CD4-positive, alpha-beta T cell treated with Interleukin-10 for 1 hour (primary cell): ENCODE data around the gene TIMP3.
"Not testable (repeated sequence)": the region's sequence is repeated elsewhere in the genome, so short reads cannot be mapped to it uniquely, and the experiment has no call there.

ENCODE experiments used
- DNase-seq: peaks from one replicate; pipeline ENCODE4 v3.0.0-alpha.2; 2020

The TIMP3 gene

DNA sequence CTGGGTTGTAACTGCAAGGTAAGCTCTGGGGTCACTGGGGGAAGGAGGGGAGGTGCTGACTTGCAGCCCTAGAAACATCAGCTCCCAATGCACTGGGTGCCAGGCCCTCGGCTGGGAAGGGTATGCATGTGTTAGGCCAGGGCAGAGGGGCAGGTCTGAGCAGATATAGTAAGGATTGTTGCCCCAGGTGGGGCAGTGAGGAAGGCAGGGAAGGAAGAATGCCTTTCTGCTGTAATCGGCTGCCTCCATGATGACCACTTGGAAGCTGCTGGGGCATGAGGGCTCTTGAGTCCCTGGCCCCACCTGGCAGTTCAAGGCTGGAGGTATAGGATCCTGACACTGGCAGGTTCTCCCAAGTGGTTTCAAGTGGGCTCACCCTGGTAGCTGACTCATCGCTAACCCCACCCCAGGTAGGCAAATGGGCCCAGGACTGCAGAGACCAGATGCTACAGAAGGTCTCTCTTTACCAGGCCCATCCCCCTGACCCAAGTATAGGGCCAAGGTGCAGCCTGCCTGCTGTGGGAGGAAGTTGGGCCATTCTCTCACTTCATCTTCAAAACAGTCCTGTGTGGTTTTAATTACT, 56.7 kb downstream of the TIMP3 start:
- no peak for DNase-seq

DNA sequence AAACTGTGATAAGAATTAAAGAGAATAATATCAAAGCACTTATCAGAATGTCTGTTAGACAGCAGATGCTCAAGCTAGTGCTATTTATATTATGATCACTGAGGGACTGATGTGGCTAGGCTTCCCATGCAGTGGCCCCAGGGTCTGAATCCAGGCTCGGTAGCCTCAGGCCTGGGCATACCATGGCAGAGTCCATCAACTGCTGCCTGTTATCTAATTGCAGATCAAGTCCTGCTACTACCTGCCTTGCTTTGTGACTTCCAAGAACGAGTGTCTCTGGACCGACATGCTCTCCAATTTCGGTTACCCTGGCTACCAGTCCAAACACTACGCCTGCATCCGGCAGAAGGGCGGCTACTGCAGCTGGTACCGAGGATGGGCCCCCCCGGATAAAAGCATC, 57.5 kb downstream of the TIMP3 start:
- no peak for DNase-seq

DNA sequence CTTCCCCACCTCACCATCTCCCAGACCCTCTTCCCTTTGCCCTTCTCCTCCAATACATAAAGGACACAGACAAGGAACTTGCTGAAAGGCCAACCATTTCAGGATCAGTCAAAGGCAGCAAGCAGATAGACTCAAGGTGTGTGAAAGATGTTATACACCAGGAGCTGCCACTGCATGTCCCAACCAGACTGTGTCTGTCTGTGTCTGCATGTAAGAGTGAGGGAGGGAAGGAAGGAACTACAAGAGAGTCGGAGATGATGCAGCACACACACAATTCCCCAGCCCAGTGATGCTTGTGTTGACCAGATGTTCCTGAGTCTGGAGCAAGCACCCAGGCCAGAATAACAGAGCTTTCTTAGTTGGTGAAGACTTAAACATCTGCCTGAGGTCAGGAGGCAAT, 58.2 kb downstream of the TIMP3 start:
- DNase-seq: no peak

DNA sequence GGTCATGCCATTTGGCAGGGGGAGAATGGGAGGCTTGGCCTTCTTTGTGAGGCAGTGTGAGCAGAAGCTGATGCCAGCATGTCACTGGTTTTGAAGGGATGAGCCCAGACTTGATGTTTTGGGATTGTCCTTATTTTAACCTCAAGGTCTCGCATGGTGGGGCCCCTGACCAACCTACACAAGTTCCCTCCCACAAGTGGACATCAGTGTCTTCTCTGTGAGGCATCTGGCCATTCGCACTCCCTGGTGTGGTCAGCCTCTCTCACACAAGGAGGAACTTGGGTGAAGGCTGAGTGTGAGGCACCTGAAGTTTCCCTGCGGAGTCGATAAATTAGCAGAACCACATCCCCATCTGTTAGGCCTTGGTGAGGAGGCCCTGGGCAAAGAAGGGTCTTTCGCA, 59.8 kb downstream of the TIMP3 start:
- no peak for DNase-seq

DNA sequence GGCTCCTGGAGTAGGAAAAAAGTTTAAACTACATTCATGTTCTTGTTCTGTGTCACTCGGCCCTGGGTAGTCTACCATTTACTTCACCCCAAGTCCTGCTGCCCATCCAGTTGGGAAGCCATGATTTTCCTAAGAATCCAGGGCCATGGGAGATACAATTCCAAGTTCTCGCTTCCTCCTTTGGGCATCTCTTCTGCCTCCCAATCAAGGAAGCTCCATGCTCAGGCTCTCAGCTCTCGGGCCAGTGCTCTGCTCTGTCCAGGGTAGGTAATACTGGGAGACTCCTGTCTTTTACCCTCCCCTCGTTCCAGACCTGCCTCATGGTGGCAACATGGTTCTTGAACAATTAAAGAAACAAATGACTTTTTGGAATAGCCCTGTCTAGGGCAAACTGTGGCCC, 60.6 kb downstream of the TIMP3 start:
- no peak for DNase-seq

DNA sequence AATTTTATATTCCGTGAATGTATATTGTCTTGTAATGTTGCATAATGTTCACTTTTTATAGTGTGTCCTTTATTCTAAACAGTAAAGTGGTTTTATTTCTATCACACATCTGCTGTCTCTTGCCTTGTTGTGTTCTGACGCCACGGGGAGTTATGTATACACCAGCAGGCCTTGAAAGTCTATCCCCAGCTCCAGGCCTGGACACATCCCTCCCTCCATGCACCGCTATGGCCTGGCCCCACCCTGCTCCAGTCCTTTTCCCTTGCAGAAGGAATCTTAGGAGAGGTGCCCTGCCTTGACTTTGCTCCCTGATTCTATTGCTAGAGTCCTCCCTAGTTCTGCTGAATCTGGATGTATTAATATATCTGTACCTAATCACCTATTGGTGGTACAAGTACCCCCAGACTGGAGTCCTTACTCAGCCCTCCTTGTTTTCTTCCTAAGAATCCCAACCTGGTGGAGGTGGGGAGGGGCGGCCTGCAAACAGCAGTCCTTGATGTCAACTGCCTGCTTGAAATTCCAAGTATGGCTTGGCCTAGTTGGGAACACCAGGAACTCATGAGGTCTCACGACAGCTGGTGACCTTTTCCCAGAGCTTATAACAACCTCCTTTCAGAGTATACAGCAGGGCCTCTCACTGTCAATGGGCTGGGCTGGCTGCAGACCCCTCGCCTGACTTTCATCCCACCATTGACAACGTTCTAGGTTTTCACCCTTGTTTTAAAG, 61.6 kb downstream of the TIMP3 start:
- no peak for DNase-seq

DNA sequence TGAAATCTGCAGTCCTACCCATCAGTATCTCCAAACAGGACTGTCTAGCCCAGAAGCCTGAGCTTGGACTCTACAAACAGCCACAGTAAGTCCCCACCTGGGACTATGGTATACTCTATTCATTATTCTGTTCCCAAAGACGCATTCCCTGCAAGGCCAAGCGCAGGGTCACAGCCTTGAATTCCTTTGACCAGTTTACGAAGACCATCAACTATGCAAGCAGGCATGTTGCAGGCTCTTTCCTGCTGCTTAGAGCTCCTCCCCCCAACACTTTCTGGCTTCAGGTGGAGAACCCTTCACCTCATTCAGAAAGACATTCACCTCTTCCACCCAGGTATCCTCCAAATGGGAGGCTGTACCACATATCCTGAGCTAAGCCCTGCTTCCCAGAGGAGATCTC, 62.5 kb downstream of the TIMP3 start:
- no peak for DNase-seq

DNA sequence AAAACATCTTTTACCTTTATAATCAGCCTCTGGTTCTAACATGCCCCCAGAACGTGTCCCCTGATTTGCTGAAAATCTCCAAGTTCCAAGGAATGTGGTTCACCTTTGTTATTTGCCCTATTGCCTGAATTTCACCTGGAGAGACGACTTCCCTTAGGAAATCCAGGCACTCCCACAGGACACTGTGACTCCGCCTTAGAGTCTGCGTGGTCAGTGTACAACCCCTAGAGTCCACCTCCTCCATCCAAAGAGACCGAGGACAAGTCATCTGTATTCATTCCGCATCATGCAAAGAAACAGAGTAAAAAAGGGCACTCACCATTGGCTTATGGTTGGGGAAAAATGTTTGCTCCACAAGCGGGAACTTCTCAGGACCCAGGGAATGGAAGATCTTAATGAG, 63.1 kb downstream of the TIMP3 start:
- DNase-seq: no peak

DNA sequence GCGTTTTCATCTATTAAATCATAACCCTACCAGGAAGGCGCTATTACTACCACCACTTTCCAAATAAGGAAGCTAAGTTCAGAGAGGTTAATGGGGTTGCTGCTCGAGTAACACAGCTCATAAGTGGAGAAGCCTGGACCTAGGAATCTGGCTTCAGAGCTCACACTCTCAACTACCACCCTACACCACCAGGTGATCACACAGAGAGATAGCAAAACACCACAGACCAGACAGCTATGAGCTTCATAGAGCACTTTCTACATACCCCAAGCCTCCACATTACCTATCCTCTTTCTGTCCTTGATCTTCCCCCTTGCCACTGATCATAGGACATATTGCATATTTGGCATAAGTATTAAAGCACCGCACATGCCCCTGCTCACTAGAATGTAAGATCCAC, 65.4 kb downstream of the TIMP3 start:
- no peak for DNase-seq

DNA sequence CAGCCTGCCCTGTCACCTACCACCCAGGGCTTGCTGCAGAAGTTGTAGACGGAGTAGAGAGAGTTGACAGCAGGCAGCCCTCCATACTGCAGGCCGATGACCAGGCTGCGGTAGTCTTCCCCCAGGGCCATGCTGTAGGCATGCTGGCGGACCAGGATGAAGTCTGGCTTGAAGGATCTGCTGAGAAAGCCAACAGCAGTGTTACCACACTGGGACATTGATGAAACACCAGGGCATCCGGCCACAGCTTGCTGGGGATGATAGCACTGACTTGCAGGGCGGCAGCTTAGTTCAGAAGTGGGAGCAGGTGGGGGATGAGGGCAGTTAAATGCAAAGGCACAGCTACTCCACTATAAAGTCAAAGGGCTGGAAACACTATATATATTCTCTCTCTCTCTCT, 67.4 kb downstream of the TIMP3 start:
- DNase-seq: no peak

DNA sequence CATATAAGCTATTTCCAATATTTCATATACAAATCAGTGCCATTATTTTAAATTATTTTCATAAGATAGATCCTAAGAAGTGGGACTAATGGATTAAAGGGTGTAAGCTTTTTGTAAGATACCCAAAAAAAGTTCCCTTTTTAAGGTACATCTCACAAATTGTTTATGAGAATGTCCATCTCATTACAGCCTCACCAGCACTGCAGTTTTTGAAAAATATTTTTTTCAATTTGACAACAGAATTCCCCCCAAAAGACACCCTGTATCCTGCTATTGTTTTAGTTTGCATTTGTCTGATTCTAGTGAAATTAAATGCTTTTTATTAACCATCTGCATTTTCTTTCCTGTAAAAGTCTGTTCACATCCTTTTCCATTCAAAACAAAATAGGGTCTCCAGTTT, 69.0 kb downstream of the TIMP3 start:
- DNase-seq: no peak

DNA sequence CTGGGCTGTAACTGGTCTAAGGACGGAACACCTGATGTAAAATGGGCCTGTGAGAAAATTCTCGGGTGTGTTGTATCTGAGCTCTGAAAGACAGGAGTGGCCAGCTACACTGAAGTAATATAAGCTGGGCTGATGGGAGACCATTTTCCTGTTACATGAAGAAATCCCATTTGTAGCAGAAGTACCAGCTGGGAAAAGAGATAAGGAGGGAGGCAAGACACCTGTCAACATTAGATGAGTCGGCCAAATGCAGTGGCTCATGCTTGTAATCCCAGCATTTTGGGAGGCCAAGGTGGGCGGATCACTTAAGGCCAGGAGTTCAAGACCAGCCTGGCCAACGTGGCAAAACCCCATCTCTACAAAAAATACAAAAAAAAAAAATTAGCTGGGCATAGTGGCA, 72.1 kb downstream of the TIMP3 start:
- not testable (repeated sequence) for DNase-seq

DNA sequence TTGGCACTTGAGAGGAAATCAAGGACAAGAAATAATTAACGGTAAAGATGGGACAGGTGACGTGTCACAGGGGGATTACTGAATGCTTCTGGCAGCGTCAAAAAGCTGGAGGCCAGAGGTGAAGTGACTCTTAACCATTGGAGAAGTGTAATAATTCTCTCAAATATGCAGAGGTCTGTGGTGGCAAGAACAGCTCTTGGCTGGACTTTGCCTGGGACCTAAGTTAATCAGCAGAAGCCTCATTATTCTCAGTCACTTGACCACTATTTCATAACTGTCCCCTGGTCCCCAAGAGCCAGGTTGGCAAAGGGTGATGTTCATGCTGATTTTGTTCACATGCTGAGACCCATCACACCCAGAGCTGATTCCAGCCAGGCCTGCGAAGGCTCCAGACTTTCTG, 72.9 kb downstream of the TIMP3 start:
- DNase-seq: no peak

DNA sequence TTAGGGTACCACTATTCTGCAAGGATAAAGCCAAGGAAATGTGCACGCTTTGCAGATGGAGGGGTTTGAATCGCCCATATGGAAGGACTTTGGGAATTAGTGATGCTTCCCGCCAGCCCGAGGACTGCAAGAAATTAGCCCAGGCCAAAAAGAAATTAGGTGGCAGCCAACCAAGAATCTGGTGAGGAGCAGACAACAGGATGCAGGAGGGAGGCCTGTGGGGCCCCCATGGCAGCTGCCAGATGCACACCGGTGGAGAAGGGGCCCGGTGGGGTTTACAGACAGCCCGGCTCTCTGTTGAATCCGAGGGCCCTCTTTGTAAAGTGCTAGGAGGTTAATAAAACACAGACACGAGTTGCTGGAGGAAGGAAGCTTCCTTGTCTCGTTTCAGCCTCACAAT, 73.5 kb downstream of the TIMP3 start:
- no peak for DNase-seq

DNA sequence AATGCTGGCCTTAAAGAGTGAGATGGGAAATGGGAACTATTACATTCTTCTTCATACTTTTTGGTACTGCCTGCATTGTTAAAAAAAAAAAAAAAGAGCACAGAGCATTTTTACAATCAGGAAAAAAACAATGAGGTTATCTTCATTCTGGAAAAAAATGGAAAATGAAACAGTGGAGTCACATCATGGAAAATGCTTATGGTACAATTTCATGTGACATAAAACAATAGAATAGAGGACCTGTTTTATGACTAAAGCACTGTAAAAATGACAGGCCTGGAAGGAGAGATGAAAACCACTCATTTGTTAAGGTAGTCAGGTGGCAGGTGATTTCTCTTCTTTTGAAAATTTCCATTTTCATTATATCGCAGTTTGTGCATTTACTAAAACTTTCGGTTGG, 75.0 kb downstream of the TIMP3 start:
- DNase-seq: no peak

DNA sequence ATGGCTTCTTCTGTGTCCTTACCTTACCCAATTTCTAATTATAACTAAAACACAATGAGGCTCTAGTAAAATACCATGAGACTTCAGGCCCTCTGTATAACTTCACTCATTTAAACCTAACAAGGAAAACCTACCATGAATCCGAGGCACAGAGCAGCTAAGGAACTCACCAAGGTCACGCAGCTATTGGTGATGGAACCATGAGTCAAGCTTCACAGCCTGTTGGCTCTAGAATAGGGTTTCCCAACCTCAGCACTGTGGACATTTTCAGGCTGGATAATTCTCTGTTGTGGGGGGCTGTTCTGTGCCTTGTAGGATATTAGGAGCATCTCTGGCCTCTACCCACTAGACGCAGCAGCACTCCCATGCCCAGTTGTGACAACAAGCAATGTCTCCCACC, 75.7 kb downstream of the TIMP3 start:
- DNase-seq: no peak

DNA sequence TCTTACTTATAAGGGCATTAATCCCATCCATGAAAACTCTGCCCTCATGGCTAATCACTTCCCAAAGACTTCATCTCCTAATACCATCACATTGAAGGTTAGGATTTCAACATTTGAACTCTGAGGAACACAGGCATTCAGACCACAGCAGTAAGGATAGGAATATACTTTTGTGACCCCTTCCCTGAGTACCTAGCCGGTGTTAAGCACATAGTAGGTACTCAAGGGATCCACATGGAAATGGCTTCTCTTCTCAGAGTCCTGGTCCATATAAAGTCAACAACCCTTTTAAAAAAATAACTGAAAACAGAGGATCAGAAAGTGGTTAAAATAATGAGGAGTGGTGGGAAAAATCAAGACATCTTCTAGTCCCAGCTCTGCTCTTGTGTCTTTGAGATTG, 78.0 kb downstream of the TIMP3 start:
- DNase-seq: no peak

DNA sequence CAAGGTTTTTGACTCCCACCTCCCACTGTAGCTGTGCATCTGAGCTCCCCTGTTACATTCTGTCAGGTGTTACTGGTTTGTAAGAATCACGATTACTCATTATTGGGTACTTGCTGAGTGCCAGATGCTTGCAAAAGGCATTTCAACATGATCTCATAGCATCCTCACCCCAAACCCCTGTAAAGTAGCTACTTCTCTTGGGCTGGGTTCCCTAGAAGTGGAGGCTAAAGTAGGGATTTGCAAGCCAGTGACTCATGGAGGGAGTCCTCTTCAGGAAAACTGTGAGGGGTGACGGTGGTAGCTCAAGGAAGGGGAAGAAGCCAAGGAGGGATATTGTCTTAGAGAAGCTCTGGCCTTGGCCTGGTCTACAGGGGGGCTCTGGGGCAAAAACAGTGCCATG, 78.6 kb downstream of the TIMP3 start:
- no peak for DNase-seq

DNA sequence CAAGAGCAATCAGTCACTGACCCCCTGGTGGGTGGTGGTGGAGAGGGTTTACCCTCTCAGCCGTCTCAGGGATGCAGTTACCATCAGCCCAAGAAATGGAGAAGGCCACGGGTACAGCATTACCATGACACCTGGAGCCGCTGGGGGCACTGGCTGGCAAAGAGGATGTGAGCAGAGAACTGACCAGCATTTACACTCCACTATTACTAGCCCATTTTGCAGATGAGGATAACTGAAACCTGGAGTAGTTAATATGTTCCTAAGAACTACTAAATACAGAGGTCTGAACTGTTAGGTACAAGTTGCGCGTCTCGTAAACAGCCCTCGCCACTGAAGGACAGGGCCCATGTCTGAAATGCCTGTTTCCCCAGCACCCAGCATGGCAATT, 79.0 kb downstream of the TIMP3 start:
- no peak for DNase-seq

DNA sequence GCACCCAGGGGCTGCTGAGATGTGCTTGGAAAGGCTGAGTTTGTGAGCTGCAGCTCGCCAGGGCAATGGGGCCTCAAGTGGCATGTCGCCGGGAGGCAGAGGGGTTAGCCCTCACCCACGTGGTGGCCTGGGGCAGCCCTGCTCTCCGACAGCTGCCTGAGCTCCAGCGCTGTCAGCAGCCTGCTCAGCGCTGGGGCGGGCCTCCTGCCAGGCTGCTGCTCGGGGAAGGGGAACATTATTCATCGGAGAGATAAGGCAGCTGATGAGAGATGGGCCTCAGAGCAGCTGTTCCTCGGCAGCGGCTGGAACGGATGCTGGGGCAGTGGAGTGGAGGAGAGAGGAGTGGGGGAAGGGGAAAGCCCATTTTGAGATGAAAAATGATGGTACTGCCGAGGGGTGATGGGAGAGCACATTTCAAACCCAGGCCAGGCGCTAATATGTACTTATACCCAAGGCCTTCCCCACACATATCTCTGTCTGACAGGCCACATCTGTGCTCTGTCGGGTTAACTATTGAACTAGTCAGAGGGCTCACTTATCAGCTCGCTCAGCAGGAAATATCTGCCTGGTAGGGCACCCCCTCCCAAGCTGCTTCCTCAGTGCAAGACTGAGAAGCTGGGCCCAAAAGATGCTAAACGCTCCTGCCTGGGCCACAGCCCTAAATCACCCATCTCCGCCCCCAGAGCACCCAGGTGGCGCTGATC, 79.5 kb downstream of the TIMP3 start:
- DNase-seq: no peak

DNA sequence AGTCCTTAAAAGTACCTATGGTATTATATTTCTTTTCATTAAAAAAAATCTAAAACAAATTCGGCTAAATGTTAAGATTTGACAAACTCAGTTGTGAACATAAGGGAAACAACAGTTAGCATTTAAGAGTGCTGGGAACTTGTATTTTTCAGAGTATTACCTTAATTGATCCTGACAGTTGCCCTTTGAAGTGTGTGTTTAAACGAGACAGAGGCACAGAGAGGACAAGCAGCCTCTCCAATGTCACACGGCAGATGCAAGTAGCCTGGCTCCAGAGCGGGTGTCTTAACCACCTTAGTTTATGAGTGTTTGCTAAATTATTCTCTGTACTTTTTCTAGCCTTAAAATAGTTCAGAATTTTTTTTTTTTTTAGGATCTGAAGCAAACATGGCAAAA, 80.9 kb downstream of the TIMP3 start:
- no peak for DNase-seq

DNA sequence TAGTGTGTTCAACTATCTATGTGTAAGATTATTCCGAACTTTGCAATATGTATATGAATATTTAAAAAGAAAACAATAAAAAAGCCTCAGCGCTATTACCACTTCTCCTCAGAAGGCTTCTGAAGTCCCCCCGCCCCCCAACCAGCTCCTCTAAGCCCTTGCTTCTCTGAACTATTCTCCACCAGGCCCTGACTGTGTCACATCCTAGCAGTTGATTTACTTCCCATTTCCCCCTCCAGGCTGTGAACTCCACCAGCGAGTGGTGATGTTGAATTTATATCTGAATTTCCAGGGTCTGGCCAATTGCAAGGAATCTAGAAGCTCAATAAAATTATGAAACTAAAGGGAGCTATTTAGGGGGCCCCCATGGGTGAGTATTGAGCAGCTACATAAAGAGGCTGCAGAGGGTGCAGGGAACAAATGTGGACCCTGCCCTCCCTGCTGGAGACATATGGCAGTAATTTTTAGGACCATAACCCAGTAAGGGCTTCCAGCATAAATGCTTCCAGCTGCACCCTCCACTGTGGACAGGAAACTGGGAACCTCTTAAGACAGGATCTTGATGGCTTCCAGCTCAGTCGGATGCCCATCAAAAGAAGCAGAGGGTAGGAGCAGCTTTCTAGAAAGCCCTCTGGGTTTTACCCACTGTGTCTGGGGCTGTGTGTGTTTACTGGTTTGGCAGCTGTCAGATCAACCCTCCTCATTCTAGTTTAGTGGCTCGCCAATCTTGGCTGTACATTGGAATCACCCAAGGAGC, 81.4 kb downstream of the TIMP3 start:
- DNase-seq: no peak

DNA sequence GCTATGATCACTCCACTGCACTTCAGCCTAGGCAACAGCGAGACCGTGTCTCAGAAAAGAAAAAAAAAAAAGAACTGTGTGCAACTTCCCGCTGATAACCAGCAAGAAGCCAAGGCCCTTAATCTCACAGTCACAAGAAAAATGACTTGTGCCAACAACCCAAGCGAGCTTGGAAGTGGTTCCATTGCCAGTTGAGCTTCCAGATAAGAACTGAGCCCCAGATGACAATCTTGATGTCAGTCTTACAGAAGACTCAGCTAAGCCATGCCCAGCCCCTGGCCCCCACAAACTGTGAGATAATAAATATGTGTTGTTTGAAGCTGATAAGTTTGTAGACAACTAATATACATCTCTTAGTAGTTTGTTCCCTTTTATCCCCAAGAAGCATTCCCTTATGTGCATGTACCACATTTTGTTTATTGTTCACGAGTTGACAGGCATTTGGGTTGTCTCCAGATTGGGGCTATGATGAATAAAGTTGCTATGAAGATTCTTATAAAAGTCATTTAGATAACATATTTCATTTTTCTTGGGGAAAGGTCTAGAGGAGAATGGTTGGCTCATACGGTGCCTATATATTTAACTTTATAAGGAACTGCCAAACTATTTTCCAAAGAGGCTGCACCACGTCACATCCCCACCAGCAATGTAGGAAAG, 85.9 kb downstream of the TIMP3 start:
- DNase-seq: no peak
